NCI-H146 treated with DMSO at 0.1 percent for 48 hours (cell line): ENCODE data around the gene FLAD1.
"Not testable (repeated sequence)": the region's sequence is repeated elsewhere in the genome, so short reads cannot be mapped to it uniquely, and the experiment has no call there.

Source experiments
- DNase-seq: peaks from one replicate; lab custom pipeline; 2025; ENCODE audit not compliant: unreplicated experiment; lab: John Stamatoyannopoulos, UW

FLAD1 gene

DNA sequence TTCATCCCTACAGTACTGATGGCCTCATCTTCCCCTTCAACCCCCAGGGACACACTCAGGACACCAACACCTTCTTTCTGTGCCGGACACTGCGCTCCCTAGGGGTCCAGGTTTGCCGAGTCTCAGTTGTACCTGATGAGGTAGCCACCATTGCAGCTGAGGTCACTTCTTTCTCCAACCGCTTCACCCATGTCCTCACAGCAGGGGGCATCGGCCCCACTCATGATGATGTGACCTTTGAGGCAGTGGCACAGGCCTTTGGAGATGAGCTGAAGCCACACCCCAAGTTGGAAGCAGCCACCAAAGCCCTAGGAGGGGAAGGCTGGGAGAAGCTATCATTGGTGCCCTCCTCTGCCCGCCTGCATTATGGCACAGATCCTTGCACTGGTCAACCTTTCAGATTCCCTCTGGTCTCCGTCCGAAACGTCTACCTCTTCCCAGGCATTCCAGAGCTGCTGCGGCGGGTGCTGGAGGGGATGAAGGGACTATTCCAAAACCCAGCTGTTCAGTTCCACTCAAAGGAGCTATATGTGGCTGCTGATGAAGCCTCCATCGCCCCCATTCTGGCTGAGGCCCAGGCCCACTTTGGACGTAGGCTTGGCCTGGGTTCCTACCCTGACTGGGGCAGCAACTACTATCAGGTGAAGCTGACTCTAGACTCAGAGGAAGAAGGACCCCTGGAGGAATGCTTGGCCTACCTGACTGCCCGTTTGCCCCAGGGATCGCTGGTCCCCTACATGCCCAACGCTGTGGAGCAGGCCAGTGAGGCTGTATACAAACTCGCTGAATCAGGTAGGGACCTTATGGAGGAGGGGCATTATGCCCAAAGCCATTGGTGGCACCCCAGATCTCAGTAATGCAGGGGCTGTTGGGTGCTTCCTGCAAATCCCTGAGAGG lies 5.2 kb downstream of the FLAD1 start:
- no peak for DNase-seq

DNA sequence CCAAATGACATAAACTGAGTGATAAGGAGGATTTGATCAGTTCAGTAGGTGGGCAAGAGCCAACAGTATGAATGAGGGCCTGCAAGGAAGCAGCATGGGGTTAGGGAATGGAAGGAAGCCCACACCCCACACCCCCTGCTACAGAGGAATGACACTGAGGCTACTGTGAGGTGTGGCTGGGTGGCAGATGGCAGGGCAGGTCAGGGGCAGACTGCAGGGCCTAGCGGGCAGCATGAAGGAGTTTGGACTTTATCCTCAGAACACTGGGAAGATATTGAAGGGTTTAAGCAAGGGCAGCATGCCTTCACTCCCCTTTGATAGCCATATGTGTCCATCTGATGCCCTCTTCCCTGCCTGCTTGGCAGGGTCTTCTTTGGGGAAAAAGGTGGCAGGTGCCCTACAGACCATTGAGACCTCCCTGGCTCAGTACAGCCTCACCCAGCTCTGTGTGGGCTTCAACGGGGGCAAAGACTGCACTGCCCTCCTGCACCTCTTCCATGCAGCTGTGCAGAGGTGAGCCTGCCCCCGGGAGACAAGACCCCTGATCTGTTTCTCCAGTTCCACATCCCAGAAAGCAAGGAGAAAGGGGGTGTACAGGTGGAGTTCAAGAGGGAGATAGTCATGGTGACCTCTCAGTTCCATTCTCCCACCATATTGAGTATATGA lies 6.2 kb downstream of the FLAD1 start:
- DNase-seq, result no peak

DNA sequence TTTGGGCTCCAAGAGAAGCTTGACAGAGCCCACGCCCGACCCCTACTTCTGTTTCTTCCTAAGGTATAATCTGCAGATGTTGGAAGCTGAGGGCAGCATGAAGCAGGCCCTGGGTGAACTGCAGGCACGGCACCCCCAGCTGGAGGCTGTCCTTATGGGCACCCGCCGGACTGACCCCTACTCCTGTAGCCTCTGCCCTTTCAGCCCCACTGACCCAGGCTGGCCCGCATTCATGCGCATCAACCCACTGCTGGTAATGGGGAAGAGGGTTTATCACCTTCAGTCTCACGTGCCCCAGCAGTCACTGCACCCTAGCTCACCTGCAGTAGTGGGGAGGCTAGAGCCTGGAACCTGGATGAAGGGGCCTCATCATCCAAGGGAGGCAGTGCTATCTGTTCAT lies 7.1 kb downstream of the FLAD1 start:
- DNase-seq, result no peak

DNA sequence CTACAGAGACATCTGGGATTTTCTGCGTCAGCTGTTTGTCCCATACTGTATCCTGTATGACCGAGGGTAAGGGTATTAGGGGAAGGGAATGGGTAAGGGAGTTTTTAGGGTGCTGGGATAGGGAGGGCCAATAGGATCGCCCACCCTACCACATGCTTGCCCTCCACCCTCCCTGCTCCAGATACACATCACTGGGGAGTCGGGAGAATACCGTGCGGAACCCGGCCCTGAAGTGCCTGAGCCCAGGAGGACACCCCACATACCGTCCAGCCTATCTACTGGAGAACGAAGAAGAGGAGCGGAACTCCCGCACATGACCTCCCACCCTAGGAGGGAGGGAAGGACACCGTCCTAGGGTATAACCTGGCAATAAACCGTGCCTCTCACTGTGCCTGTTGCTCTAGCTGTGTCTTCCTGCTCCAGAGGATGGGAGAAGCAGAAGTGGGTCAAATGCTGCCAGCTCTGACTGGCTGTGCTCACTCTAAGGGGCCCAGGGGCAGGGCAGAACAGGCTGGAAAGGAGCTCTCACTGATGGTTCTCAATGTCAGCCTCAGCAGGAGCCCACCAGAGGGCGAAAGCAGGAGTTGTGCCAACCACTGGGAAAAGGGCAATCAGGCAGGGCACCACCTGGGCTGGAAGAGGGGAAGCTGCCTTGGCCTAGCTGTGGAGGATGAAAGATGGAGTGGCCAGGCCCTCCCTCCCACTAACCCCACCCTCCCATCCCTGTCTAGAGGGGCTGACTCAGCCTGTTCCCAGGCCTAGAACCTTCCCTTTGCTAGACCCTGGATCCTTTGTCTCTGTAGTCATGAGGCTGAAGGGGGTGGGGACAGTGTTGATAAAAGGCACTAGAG lies 9.8 kb downstream of the FLAD1 start:
- no peak for DNase-seq

DNA sequence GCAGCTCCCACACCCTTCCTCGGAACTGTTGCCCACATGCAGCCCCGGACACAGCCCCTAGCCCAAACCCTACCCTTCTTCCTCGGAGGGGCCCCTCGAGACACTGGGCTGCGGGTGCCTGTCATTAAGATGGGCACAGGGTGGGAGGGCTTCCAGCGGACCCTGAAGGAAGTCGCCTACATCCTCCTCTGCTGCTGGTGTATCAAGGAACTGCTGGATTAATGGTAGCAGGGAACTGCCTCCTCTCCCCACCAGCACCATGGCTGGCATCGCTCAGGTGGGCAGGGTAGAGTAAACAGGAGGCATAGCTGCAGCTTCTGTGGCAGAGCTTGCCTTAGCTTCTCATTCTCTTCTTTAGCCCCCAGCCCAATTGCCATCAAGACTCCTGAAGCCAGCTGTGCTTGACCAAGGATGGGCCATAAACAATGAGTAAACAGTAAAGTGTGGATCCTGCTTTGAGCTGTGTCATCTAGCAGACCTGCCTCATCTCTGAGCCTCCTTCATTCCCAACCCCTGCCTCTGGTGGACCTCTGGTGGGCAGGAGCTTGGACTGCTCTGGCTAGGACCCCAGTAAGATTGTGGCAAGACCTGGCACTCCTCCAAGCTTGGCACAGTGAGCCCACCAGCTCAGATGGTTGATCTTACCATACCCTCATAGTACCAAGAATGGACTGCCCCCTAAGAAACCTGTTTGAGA lies 10.6 kb downstream of the FLAD1 start, which contains the start of gene LENEP:
LENEP (plus strand) TSS at position 15 of the 697 bp plus-strand sequence; CDS start at position 37, 22 bp downstream.
- no peak for DNase-seq

DNA sequence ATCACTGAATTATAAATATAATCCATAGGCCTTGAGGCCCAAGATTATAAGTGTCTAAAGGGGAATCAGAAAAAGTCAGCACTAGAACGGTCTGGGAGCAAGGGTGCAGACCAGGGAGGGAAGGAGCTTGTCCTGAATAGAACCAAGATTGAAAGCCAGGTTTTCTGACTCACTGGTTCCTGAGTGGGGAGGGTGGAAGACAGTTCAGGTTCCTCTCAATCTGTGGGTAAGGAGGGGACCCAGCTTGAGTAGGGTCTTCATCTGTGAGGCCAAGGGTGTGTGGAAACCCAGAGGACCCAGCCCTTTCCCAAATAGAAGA lies 11.1 kb downstream of the FLAD1 start:
- no peak for DNase-seq

DNA sequence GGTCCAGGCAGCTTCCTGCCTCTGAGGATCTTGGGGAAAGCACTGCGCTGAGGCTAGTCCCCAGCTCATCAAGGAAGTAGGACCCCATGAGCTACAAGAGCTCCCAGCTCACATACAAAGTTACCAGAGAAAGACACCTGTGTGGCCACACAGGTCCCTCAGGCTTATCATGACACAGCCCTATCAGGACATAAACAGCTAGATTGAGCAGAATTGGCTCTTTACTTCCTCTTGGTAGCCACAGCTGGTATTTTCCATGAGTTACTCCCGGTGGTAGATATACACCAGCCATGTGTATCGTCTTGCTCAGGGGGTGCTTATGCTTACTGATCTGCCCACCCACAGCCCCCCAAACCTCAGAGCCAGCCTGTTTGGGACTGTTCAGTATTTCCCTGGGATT lies 11.4 kb downstream of the FLAD1 start:
- no peak for DNase-seq

DNA sequence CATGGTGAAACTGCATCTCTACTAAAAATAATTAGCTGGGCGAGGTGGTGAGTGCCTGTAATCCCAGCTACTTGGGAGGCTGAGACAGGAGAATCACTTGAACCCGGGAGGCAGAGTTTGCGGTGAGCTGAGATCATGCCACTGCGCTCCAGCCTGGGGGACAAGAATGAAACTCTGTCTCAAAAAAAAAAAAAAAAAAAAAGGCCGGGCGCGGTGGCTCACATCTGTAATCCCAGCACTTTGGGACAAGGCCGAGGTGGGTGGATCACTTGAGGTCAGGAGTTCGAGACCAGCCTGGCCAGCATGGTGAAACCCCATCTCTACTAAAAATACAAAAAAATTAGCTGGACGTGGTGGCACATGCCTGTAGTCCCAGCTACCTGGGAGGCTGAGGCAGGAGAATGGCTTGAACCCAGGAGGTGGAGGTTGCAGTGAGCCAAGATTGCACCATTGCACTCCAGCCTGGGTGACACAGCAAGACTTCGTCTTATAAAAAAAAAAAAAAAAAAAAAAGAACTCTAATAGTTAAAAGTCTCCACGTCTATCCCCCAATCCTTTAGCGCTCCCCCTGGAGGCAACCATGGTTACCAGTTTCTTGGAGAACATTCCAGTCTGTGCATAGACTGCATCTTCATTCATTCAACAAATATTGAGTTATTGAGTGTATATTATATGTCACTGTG lies 12.3 kb downstream of the FLAD1 start:
- not testable (repeated sequence) for DNase-seq

DNA sequence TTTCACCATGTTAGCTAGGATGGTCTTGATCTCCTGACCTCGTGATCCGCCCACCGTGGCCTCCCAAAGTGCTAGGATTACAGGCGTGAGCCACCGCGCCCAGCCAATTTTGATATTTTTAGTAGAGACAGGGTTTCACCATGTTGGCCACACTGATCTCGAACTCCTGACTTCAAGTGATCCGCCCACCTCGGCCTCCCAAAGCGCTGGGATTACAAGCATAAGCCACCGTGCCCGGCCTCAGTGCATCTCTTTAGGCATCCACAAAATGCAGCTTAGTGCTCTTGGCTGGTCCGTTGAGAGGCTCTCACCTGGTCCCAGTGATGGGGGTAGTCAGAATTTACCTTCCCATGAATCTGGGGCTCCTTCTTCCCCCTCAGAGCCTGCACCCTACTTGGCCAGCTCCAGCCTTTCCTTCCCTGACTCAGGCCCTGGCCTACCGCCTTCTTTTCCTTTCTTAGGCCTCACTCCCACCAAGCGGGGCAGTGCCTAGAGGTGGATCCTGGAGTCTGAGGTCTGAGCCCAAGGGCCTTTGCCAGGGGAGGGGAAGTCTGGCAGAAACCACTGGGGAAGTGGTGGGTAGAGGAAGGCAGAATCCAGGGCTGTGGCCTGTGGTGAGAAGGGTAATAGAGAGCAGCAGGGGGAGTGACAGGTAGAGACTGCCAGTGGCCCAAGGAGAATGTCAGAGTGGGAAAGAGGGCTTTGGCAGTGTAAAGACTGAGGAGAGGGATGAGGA lies 14.0 kb downstream of the FLAD1 start:
- no peak for DNase-seq

DNA sequence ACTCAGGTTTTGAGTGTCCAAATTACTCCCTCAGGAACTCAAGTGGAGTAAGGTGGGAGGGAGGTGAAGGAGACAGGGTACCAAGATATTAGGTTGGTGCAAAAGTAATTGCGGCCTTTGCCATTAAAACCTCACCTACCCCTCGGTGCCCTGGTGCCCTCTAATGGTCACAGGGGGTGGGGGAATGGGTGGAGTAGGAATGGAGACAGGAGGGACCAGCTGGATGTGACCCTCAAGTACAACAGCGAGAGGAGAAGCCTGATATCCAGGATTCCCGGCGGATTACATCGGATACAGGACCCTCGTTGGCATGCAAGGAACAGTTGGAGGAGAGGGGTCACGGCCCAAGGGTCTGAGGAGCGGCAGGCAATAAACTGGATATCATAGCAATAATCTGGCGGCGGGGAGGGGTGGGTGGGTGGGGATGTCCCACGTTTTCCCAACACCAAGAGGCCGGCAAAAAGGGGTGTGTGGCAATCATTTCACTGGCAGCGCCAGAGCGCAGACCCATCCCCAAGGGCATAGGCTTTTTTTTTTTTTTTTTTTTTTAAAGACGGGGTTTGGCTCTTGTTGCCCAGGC lies 15.1 kb downstream of the FLAD1 start:
- no peak for DNase-seq

DNA sequence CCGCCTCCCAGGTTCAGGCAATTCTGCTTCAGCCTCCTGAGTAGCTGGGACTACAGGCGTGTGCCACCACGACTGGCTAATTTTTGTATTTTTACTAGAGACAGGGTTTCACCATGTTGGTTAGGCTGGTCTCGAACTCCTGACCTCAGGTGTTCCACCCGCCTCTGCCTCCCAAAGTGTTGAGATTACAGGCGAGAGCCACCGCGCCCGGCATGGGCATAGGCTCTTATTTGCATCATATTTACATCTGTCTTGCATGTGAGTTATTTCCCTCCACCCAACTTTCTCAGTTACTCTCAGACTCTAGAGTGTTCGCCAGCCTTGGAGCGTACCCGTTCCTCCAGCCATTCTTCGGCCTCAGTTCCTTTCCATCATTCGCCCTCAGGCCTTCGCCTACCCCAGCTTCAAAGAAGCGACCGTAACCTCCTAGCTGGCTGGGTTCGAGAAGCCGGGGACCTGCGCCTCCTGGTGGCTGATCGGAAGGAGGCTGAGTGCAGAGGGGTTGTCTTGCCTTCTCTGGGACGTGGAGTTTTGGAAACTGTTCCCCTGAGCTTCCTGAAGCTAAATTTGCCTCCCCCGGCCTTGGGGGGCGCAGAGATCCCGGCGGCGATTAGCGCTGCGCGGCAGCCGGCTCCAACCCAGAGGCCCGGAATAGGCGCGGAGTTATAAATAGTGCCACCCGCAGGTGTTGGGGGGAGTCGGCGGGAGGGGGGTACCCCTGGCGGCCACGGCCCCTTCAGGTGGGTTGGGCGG lies 15.8 kb downstream of the FLAD1 start:
- peak; percentile 53 for DNase-seq

DNA sequence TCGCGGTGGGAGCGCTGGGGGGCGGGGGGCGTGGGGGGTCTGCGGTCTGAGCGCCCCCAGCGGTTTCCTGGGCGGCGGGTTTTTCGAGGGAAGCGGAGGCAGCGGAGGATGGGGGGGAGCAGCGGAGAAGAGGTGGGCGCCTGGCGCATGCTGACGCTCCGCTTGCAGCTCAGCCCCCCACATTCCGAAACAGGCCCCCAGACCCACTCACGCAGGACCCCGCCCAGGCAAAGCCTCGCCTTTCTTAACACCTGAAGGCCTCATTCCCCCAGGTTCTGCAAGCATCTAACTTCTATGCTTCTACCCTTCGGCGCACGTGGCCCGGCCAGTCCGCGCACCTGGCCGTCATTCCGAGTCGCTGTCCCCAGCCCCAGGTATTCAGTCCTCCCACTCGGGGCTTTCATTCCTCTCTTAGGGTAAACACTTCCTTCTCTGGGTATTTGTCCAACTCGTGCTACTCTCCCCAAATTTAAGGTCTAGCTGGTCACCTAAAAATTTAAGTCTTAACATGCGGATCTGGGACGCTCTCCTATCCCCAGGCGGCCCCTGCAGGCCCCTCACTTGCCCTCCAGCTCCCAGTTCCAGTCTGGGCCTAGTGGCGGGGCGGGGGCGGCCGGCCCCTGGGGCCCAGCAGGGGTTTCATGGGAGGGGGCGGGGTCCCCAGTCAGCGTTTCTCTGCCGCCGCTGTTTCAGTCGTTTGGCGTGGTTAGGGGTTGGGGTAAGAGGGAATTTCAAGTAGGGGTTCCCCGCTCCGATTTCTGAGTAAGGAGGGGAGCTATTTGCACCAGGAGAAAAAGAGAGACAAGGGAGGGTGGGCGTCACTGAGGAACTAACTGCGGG lies 16.6 kb downstream of the FLAD1 start:
- DNase-seq, result peak; percentile 53

DNA sequence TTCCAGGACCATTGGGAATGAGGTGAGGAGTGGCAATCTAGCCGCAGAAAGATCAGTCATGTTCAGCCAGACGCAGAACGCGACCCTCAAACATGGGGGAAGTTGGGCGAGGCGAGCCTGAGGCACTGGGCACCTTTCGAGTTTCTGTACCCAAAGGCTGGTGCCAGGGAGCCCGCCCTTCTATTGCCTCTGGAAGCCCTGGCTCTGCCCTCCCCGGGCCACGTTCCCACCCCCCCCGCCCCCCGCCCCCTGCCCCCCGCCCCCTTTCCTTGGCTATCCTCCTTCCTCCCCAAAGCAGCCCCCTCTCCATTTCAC lies 17.2 kb downstream of the FLAD1 start:
- DNase-seq, result no peak

DNA sequence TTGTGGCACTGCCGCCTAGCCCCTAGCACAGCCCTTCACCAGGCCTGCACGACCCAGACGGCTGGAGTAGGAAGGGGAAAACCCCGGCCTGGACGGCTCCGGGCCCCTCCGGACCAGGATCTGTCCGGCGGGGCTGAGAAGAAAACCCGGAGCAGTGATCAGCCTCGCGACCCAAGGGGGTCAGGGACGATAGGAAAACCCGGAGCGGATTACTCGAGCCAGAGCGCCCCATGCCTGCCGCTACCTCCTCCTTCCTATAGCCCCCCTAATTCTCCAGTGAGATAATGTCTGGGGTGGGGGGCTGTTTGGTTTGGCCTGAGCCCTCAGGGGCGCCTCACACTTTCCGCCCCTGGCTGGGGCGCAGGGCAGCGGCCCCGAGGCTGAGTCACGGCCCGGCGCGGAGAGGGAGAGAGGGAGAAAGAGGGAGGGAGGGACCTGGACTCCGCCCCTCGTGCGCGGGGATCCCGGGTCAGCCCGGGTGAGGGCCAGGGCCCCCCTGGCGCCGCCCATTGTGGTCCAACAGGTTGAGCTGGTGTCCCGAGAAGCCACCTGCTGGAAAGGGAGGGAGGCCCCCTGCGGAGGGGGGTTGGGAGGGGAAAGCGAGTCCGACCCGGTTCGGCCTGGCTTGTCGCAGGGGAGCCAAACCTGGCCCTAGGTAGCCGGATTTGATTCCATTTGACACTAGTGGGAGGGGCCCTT lies 17.7 kb downstream of the FLAD1 start:
- DNase-seq, result peak; percentile 75

DNA sequence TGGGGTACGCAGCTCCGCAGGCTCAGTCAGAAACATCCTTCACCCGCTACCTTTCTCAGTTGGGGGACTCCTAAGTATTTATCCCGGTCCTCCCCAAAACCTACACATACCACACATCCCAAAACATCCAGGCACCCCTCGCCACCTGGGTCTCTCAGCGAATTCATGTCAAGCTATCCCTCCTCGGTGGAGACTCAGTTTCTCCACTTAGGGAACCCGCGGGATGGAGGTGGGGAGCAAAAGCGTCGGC lies 18.2 kb downstream of the FLAD1 start:
- peak; percentile 65 for DNase-seq

DNA sequence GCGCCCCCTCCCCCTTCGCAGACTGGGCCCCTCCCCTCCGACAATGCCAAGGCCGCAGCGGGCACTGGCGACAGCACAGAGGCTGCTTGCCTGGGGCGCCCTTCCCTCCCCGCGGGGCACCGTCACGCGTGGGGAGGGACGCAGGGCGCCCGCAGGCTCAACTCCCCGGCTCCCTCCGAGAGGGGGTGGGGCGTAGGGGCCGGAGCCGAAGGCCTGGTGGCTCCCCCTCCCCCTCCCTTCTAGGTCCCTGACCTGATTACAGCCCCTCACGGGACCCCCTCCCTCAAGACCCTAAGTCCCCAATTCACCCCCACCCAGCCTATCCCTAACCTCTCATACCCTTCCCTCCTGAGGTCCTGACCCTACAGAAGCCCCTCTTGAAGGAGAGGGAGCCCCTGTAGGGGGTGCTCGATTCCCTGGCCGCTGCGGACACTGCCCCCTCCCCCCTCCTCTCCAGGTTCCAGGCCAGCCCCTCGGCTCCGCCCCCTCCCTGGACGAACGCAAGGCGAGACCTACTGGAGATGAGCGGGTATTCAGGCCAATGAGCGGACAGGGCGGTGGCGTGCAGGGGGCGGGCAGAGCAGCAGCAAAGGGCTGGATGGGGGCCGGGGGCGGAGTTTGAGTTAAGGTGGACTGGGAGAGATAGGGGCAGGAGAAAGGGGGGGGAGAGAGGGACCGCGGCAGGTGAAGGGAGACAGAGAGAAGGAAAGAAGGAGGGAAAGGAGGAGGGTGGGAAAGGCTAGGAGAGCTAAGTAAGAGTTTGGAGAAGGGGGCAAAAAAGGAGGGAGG lies 18.7 kb downstream of the FLAD1 start:
- peak; percentile 98 for DNase-seq
